ENCODE data around the gene HOXB1. TPM values are rescaled to one million over a fixed set of nuclear protein-coding genes. Genes with fewer than 3 reads are reported as not detected.

HOXB1 gene
- total RNA-seq, 4 donors from 2014 or later: not detected

DNA sequence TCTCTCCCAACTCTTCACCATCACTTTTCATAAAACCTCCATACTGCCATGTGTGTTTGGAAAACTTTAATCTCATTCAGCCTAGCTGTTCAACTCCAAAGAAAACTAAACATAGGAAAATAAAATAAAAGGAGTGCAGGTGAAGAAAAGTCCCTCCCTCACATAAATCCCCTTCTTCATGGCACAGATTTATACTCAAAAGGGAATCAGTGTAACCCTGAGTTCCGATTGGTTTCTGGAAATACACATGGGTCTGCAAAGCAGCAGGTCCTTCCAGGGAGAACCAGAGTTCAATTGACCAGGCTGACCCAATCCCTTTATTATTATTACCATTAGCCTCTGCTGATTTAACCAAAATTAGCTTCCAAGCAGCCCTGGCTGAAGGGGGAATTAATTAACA is 23.0 kb upstream of the HOXB1 start:
- peak overlapping the region in 1 of 4 donors; percentile 12 for H3K4me3 ChIP-seq
- H3K4me1 ChIP-seq: peaks cover 0 to 43% (median 7%) of the 10 kb centered on the region in 4 donors
- H3K9me3 ChIP-seq: no peaks in the 10 kb centered on the region
- 32 to 79% methylated on average over 1 of the region's 1 CpG for WGBS, 2 donors
- TF ChIP-seq EP300 (IDR thresholded peaks at IDR 0.05) (no peak), POLR2A (IDR thresholded peaks at IDR 0.05) (no peak), CTCF (IDR thresholded peaks at IDR 0.05) (no peak)
- no peaks in the 10 kb centered on the region for H3K36me3 ChIP-seq
- H3K27ac ChIP-seq: peak overlapping the region in 3 of 4 donors; percentile 10 to 75 (median 54)
- DNase-seq (ENCODE audit: low spot score in 2 of 2): no peak
- H3K27me3 ChIP-seq: peaks cover 4 to 90% of the 10 kb centered on the region in 2 donors

- Histone ChIP-seq H3K4me1 (peaks cover 0 to 38% (median 7%) of the 10 kb centered on the region in 4 donors), H3K27me3 (peaks cover 4 to 89% of the 10 kb centered on the region in 2 donors), H3K9me3 (no peaks in the 10 kb centered on the region), H3K27ac (peak overlapping the region in 3 of 4 donors; percentile 6 to 68 (median 35)), H3K4me3 (no peak overlapping the region), H3K36me3 (no peaks in the 10 kb centered on the region)
- DNase-seq (ENCODE audit: low spot score in 2 of 2): no peak
- 59 to 68% methylated on average over 5 of the region's 5 CpGs for WGBS, 2 donors
- no peak for TF ChIP-seq POLR2A (IDR thresholded peaks at IDR 0.05)
- TF ChIP-seq EP300 (IDR thresholded peaks at IDR 0.05): no peak
- TF ChIP-seq CTCF (IDR thresholded peaks at IDR 0.05): no peak
These were observed 22.4 kb upstream of the HOXB1 start for GRCh38 chr17:48553190-48553547.

DNA sequence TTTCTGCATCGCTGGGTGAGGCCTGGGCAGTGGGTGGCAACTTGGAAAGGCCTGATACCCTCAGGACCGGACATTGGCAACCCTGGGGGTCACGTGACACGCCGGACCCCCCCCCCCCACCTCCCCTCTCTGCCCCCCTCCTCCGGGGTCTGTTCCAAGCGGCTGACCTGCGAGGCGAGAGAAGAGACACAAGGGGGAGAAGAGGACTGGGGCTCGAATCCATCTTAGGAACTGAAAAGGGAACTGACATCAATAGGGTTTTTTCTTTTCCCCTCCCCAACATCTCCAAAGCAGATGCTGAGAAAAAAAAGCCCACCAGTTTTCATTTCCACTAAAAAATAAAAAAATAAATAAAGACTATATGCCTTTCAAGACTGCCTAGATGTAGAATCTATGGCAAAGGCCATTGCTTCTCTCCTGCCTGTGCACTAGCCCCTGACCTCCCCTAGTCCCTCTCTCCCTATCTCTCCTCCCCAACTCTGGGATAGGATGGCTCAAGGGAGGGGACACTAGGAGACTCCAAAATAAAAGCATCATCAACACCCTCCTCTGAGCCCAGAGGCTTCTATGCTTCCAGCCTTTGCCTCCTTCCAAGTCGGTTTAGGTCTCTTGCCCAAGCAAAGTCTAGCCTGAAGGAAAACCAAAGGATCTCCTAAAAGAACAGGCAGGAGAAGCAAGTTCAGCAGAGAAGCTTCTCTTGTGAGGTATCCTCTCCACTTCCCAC is 21.8 kb upstream of the HOXB1 start:
- H3K27ac ChIP-seq: peak overlapping the region in 3 of 4 donors; percentile 6 to 68 (median 35)
- no peaks in the 10 kb centered on the region for H3K9me3 ChIP-seq
- peaks cover 4 to 85% of the 10 kb centered on the region in 2 donors for H3K27me3 ChIP-seq
- H3K36me3 ChIP-seq: no peaks in the 10 kb centered on the region
- DNase-seq (ENCODE audit: low spot score in 2 of 2): no peak
- 38 to 42% methylated on average over 10 to 11 of the region's 11 CpGs for WGBS, 2 donors
- H3K4me1 ChIP-seq: peaks cover 0 to 37% (median 7%) of the 10 kb centered on the region in 4 donors
- H3K4me3 ChIP-seq: no peak overlapping the region
- TF ChIP-seq POLR2A (IDR thresholded peaks at IDR 0.05) (no peak), EP300 (IDR thresholded peaks at IDR 0.05) (no peak), CTCF (IDR thresholded peaks at IDR 0.05) (no peak)

DNA sequence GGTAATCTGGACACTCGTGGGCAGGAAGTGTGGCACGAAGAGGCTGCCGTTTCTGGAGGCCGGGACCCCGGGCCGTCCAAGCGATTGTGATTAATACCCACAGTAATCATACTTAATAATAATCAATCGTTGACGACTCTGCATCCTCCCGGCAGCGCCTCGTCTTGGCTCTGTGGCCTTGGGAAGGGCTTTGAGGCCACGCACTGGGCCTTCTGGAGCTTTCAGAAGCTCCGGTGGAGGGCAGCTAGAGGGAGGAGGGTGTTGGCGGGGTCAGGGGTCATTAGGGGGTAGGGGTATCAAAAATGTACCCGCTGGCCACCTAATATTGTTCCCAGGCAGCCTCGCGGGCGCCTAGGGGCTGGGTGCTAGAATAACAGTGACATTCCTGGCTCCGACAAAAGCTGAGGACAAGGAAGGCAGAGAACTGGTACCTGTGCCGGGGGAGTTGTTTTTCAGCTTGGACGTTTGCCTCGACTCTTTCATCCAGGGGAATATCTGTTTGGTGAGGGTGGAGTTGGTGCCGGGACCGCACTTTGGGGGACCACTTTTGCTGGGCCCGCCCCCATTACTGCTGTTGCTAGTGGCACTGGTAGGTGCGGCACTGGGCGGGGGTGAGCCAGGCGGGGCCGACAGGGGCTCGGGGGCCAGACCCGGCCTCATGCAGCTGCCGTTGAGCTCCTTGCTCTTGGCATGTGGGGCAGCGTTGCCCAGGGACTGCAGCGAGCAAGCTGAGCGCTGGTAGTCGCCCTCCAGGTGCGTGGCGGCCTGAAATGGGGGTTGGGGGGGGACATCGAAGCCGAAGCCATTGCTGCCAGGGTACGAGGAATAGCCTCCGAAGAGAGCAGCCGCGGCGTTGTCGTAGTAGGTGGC is 21.0 kb upstream of the HOXB1 start:
- TF ChIP-seq CTCF (IDR thresholded peaks at IDR 0.05) (no peak), POLR2A (IDR thresholded peaks at IDR 0.05) (no peak), EP300 (IDR thresholded peaks at IDR 0.05) (no peak)
- Histone ChIP-seq H3K4me1 (peaks cover 0 to 30% (median 5%) of the 10 kb centered on the region in 4 donors), H3K27me3 (peaks cover 4 to 81% of the 10 kb centered on the region in 2 donors), H3K36me3 (no peaks in the 10 kb centered on the region), H3K27ac (peak overlapping the region in 2 of 4 donors; percentile 35 to 68), H3K9me3 (no peaks in the 10 kb centered on the region), H3K4me3 (no peak overlapping the region)
- 56 to 57% methylated on average over 37 to 43 of the region's 47 CpGs for WGBS, 2 donors
- DNase-seq (ENCODE audit: low spot score in 2 of 2): no peak

DNA sequence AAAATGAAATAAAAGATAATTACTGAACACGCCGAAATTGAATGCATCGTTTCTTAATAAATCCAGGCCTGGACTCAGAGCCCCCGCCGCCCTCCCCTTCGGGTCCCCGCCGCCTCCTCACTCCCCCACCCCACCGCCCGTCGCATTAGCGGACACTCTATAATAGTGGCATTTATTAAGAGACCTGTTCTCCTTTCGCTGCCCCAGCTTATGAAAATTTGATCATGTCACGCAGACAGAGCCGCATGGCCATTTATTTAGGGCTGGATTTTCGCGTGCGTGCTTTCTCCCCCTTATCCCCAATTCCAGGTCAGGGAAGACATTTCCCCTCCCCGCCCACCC is 20.4 kb upstream of the HOXB1 start:
- DNase-seq (ENCODE audit: low spot score in 2 of 2): no peak
- Histone ChIP-seq H3K36me3 (no peaks in the 10 kb centered on the region), H3K27ac (peak overlapping the region in 2 of 4 donors; percentile 29 to 68), H3K4me1 (peaks cover 0 to 32% (median 4%) of the 10 kb centered on the region in 4 donors), H3K4me3 (peak overlapping the region in 1 of 4 donors; percentile 18), H3K9me3 (no peaks in the 10 kb centered on the region), H3K27me3 (peaks cover 4 to 80% of the 10 kb centered on the region in 2 donors)
- no peak for TF ChIP-seq POLR2A (IDR thresholded peaks at IDR 0.05)
- TF ChIP-seq EP300 (IDR thresholded peaks at IDR 0.05): no peak
- 24 to 36% methylated on average over 18 to 19 of the region's 19 CpGs for WGBS, 2 donors
